GM18951 (cell line): Measurements from ENCODE around the gene RIOK2.
"Not testable (repeated sequence)": the region's sequence is repeated elsewhere in the genome, so short reads cannot be mapped to it uniquely, and the experiment has no call there.

Experiments
- POLR2A ChIP-seq: IDR thresholded peaks from 4 replicates; pipeline ENCODE4 v1.6.1; 2011; ENCODE audit warnings: mild to moderate bottlenecking; ENCODE audit not compliant: insufficient read length, insufficient read depth; ENCODE audit errors: extremely low read depth
- in situ Hi-C: fragments of 300-500 bp; cut with MboI; formaldehyde crosslinking; loops from one replicate; pipeline ENCODE4 v1.12.0; 2022; ENCODE audit warnings: low sequenced_read_pairs, mixed read lengths, inconsistent platforms; ENCODE audit not compliant: unreplicated experiment

Gene RIOK2

GRCh38 chr5:97183930-97184213, 825 bp upstream of the RIOK2 start:
- in situ Hi-C loops, result no loop called here
- no peak for TF ChIP-seq POLR2A

GRCh38 chr5:97182571-97183099, 412 bp downstream of the RIOK2 start:
- TF ChIP-seq POLR2A, result no peak
- in situ Hi-C loops, result no loop called here

- TF ChIP-seq POLR2A, result no peak
- in situ Hi-C loops, result no loop called here
Measured at GRCh38 chr5:97181856-97182545, 1.0 kb downstream of the RIOK2 start.

- in situ Hi-C loops, result not testable (repeated sequence)
Measured at GRCh38 chr5:97179457-97179856, 3.6 kb downstream of the RIOK2 start.

GRCh38 chr5:97172227-97172626, 10.8 kb downstream of the RIOK2 start:
- TF ChIP-seq POLR2A, result no peak
- in situ Hi-C loops, result loop anchor here (25.0 kb wide), 2 partner anchors 435 to 560 kb away; no protein-coding TSS in a partner anchor

GRCh38 chr5:97171703-97172102, 11.3 kb downstream of the RIOK2 start:
- in situ Hi-C loops, result loop anchor here (25.0 kb wide), 2 partner anchors 434 to 559 kb away; no protein-coding TSS in a partner anchor
- TF ChIP-seq POLR2A, result no peak

GRCh38 chr5:97167435-97167834, 15.6 kb downstream of the RIOK2 start:
- TF ChIP-seq POLR2A, result no peak
- in situ Hi-C loops, result loop anchor here (25.0 kb wide), 2 partner anchors 430 to 555 kb away; no protein-coding TSS in a partner anchor

GRCh38 chr5:97165726-97166125, 17.3 kb downstream of the RIOK2 start:
- TF ChIP-seq POLR2A, result no peak
- in situ Hi-C loops, result loop anchor here (25.0 kb wide), 2 partner anchors 428 to 553 kb away; no protein-coding TSS in a partner anchor

GRCh38 chr5:97164846-97165245, 18.2 kb downstream of the RIOK2 start:
- no peak for TF ChIP-seq POLR2A
- in situ Hi-C loops, result loop anchor here (25.0 kb wide), 2 partner anchors 428 to 553 kb away; no protein-coding TSS in a partner anchor

- in situ Hi-C loops, result loop anchor here (25.0 kb wide), 2 partner anchors 427 to 552 kb away; no protein-coding TSS in a partner anchor
- TF ChIP-seq POLR2A, result no peak
Measured at GRCh38 chr5:97163790-97164285, 19.2 kb downstream of the RIOK2 start.

GRCh38 chr5:97163360-97163764, 19.7 kb downstream of the RIOK2 start:
- TF ChIP-seq POLR2A, result no peak
- in situ Hi-C loops, result loop anchor here (25.0 kb wide), 2 partner anchors 426 to 551 kb away; no protein-coding TSS in a partner anchor

- in situ Hi-C loops, result loop anchor here (25.0 kb wide), 2 partner anchors 425 to 550 kb away; no protein-coding TSS in a partner anchor
- no peak for TF ChIP-seq POLR2A
Measured at GRCh38 chr5:97162045-97162444, 21.0 kb downstream of the RIOK2 start.

GRCh38 chr5:97157689-97158088, 25.4 kb downstream of the RIOK2 start:
- in situ Hi-C loops, result loop anchor here (25.0 kb wide), 2 partner anchors 420 to 545 kb away; no protein-coding TSS in a partner anchor
- no peak for TF ChIP-seq POLR2A

- in situ Hi-C loops, result loop anchor here (25.0 kb wide), 2 partner anchors 414 to 539 kb away; no protein-coding TSS in a partner anchor
- TF ChIP-seq POLR2A, result no peak
Measured at GRCh38 chr5:97151370-97151769, 31.7 kb downstream of the RIOK2 start.
